ENCODE measurements around the gene RPH3AL.

Gene RPH3AL

DNA sequence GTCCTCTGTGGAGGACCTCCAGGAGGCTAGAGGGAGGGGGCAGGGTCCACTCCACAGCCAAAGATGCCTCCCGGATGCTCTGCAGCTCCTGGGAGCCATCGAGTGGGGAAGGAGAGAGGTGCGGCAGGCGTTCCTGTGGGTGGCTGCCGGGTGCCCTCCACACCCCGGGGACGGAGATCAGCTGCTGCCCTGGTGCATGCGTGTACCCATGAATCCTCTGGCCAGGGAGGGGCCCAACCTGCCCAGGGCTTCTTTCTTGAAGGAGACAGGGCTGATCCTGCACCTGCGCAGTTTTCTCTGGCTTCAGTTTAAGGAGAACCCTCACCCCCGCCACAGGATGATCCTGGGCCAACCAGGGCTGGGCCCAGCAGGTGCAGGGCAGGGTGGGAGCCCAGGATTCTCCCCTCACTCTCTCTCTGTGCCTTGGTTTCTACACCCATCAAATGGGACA lies 137.7 kb downstream of the RPH3AL start:
- no peaks in the 10 kb centered on the region for H3K27me3 ChIP-seq (ENCODE audit: insufficient read depth, low read depth, severe bottlenecking)
- peaks cover 6% of the 10 kb centered on the region for H3K36me3 ChIP-seq
- H3K9me3 ChIP-seq (ENCODE audit: severe bottlenecking) = no peaks in the 10 kb centered on the region
- no peak overlapping the region for H3K4me3 ChIP-seq (ENCODE audit: low read depth, low read length)
- DNase-seq = peak; percentile 23
- TF ChIP-seq, protein P1, sequence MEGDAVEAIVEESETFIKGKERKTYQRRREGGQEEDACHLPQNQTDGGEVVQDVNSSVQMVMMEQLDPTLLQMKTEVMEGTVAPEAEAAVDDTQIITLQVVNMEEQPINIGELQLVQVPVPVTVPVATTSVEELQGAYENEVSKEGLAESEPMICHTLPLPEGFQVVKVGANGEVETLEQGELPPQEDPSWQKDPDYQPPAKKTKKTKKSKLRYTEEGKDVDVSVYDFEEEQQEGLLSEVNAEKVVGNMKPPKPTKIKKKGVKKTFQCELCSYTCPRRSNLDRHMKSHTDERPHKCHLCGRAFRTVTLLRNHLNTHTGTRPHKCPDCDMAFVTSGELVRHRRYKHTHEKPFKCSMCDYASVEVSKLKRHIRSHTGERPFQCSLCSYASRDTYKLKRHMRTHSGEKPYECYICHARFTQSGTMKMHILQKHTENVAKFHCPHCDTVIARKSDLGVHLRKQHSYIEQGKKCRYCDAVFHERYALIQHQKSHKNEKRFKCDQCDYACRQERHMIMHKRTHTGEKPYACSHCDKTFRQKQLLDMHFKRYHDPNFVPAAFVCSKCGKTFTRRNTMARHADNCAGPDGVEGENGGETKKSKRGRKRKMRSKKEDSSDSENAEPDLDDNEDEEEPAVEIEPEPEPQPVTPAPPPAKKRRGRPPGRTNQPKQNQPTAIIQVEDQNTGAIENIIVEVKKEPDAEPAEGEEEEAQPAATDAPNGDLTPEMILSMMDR (IDR thresholded peaks at IDR 0.05; ENCODE audit: low read depth, low read length) = peak; percentile 39; the same call in 1 of the 2 replicates
- no peak overlapping the region for H3K27ac ChIP-seq

DNA sequence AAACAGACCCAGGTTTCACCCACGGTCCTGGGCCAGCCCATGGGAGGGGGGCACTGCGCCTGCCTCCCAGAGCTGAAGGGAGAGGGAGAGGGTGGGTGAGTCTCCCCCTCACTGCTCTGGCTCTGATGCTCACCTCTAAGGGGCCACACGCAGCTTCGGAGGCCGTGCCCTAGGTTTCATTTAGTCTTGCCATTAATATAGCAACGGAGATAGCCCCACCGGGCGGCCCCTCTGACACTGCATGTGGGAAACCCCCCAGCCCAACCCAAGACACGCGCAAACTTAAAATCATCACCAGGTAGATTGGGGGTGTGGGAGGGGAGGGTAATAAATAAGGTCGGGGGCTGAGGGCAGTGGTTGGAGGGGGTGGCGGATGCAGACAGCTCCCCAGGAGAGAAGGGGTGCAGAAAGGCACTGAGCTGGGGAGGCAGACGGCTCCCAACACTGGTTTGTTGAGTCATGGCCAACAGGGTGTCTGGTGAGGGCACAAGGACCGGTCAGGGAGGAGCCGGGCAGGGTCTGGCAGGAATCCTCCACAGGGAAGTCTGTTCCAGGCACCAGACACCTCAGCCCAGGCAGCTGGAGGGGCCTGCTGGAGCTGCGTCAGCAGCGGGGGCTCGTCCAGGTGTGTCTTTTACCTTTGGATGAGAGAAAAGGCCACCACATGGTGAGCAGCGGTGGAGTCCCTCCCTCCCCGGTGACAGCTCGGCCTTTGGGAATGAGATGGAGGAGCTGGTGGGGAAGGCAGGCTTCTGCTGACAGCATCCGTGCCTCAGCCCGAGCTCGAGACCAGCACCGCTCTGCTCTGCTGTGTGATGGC lies 139.1 kb downstream of the RPH3AL start:
- Histone ChIP-seq H3K9me3 (ENCODE audit: severe bottlenecking) (no peaks in the 10 kb centered on the region), H3K36me3 (peaks cover 8% of the 10 kb centered on the region), H3K4me3 (ENCODE audit: low read depth, low read length) (no peak overlapping the region), H3K27me3 (ENCODE audit: insufficient read depth, low read depth, severe bottlenecking) (no peaks in the 10 kb centered on the region), H3K27ac (no peak overlapping the region)
- DNase-seq = no peak
- TF ChIP-seq, protein P1 (IDR thresholded peaks at IDR 0.05; ENCODE audit: low read depth, low read length) = no peak

DNA sequence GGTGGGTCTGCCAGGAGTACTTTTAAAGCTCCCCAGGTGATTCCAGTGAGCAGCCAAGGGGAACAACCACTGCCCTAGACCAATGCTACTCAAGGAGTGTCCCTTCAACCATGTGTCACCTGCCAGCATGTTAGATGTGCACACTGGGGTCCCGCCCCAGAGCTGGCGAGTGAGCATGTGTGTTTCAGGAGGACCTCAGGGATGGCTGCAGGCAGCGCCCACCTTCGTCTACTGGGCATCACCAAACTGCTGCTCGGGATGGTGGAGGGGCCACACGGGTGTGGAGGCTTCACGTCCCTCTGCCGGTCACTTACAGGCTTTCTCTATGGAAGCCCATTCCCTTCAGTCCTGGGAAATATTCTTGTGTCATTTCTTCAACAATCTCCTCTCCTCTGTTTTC lies 142.2 kb downstream of the RPH3AL start:
- Histone ChIP-seq H3K27ac (no peak overlapping the region), H3K9me3 (ENCODE audit: severe bottlenecking) (no peaks in the 10 kb centered on the region), H3K27me3 (ENCODE audit: insufficient read depth, low read depth, severe bottlenecking) (no peaks in the 10 kb centered on the region), H3K4me3 (ENCODE audit: low read depth, low read length) (no peak overlapping the region), H3K36me3 (peaks cover 8% of the 10 kb centered on the region)
- no peak for DNase-seq
- TF ChIP-seq, protein P1 (IDR thresholded peaks at IDR 0.05; ENCODE audit: low read depth, low read length) = no peak

DNA sequence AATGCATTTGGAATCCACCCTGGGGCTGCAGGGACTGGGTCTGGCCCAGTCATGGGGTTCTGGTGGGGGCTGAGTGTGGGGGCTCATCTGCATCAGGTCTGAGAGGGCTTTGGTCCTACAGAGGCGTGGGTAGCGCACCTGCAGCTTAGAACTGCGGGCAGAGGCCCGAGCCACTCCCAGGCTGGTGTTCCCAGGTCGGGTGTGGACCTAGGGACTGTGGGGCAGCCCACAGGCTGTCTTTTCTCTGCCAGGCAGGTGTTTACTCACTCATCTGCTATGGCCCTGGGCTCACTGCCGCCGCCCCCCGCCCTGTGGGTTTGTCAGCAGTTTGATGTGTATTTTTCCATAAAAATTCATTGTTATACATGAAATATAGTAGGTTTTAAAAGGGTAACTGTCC lies 144.2 kb downstream of the RPH3AL start:
- H3K27me3 ChIP-seq (ENCODE audit: insufficient read depth, low read depth, severe bottlenecking) = no peaks in the 10 kb centered on the region
- TF ChIP-seq, protein P1 (IDR thresholded peaks at IDR 0.05; ENCODE audit: low read depth, low read length) = no peak
- no peak overlapping the region for H3K4me3 ChIP-seq (ENCODE audit: low read depth, low read length)
- H3K36me3 ChIP-seq = peaks cover 8% of the 10 kb centered on the region
- H3K27ac ChIP-seq = no peak overlapping the region
- no peak for DNase-seq
- no peaks in the 10 kb centered on the region for H3K9me3 ChIP-seq (ENCODE audit: severe bottlenecking)

DNA sequence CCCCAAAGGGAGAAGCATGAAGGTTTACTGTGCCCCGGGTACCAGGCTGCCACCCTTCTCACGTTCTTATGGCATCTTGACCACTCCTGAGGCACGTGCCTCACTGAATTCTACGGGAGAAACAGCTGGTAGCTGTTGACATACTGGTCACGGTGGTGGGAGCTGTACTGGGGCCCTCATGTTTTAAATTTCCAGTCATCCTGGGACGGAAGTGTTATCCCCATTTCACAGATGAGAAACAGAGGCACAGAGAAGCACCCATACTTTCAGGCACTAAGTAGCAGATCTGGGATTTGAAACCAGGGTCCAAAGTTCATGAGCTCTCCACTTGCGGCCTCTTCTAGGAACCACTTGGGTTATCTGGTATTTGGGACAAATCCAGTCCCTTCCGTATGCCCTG lies 144.8 kb downstream of the RPH3AL start:
- Histone ChIP-seq H3K27me3 (ENCODE audit: insufficient read depth, low read depth, severe bottlenecking) (no peaks in the 10 kb centered on the region), H3K27ac (no peak overlapping the region), H3K4me3 (ENCODE audit: low read depth, low read length) (no peak overlapping the region; the same call in 1 of the 2 replicates), H3K36me3 (peaks cover 8% of the 10 kb centered on the region), H3K9me3 (ENCODE audit: severe bottlenecking) (no peaks in the 10 kb centered on the region)
- DNase-seq = no peak
- TF ChIP-seq, protein P1 (IDR thresholded peaks at IDR 0.05; ENCODE audit: low read depth, low read length) = no peak
